GM19395 (cell line): ENCODE data around the gene GGPS1.
"Not testable (repeated sequence)": the region's sequence is repeated elsewhere in the genome, so short reads cannot be mapped to it uniquely, and the experiment has no call there.

Source experiments
- ATAC-seq: cut with Tn5 transposase; IDR thresholded peaks from one replicate; pipeline ENCODE4 v1.9.1; 2021; ENCODE audit warnings: mild to moderate bottlenecking, moderate library complexity; ENCODE audit not compliant: unreplicated experiment

Gene GGPS1

DNA sequence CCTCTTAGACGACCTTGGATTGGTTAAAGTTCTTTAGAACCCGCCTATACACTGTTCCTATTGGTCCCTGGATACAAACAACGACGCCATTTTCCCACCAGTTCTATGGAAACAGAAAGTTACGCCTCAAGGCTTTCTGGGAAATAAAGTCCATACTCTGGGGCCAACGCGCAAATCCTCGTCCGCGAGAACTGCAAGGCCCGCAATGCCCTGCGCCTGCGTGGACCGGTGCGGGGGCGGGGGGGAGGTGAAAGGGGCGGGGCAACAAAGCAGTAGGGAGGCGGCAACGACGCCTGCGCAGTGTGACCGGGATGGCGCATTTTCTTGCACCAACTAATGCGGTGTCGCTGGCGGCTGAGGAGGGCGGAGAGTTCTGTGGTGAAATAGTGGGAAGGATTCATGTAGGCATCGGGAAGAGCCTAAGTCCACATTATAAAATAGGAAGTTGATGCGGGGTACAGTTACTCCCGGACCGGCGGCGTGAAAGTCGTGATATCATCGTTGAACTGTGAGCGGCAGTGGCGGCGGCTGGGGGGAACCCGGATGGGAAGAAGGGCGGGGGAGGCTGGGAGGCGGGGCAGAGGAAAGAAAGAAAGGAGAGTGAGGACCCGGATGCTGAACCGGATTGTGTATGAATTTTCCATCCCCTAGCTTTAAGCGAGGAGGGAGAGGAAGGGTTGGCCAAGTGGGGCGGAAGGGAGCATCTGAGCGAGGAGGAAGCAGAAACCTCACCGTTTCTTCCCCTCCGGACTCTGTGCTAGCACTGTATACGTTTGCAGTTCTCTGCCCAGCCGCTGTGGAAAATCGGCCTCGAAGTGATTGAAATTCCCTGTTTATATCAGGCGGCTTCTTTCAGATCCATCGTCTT is at the start of gene GGPS1:
Gene GGPS1, plus strand, starts transcription at position 300 of the 868 bp plus-strand sequence. CDS start 6,695 bp downstream, outside the sequence.
- ATAC-seq = peak; percentile 64

DNA sequence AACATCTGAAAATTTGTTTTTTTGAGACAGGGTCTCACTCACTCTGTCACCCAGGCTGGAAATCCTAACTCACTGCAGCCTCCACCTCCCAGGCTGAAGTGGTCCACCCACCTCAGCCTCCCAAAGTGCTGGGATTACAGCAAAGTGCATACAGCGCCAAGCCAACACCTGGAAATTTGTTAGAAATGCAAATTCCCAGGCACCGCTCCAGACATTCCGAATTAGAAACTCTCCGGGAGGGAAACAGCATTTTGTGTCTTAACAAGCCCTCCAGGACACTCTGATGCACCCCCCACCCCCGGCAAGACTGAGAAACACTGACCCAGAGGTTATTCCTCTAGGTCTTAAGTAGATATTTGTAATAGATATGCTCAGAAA is 49.5 kb upstream of the GGPS1 start:
- ATAC-seq = no peak

DNA sequence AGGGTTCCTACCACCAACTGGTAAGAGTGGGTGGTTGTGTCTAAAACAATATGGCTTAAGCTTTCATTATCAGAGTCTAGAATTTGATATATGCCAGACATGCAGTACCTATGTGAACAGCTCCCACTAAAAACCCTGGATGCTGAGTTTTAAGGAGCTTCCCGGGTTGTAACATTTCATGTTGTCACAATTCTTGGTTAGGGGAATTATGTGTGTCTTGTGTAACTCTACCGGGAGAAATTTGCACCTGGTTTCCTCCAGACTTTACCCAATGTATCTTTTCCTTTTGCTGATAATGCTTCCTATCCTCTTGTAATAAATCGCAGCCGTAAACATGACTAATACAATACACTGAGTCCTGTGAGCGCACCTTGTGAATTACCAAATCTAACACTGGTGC is 48.7 kb upstream of the GGPS1 start:
- no peak for ATAC-seq

DNA sequence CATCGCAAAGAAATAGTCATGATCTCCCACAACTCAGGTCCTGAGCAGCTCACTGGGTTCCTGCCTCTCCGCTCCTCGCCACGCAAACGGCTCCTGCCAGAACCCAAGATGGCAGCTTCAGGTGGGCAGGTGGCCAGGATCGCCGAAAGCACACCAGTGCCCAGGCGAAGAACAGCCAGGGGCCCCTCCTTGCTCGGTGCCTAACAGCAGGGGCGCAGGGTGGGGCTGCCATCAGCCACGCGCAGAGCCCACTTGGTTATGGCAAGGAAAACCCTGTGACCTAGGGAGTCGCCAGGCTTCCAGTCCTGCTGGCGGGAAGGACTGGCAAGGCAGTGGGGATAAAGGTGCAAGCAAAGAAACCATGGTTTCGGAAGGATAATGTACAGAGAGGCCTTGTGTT is 47.9 kb upstream of the GGPS1 start:
- no peak for ATAC-seq

DNA sequence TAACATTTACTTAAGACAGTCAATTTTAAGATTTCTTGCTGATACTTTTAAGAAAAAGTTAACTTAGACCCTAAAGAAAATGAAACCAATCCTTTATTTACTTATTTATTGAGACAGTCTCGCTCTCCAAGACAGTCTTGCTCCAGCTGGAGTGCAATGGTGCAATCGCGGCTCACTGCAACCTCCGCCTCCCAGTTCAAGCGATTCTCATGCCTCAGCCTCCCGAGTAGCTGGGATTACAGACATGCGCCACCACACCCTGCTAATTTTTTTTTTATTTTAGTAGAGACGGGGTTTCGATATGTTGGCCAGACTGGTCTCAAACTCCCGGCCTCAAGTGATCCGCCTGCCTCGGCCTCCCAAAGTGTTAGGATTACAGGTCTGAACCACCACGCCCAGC is 44.7 kb upstream of the GGPS1 start:
- ATAC-seq = not testable (repeated sequence)

DNA sequence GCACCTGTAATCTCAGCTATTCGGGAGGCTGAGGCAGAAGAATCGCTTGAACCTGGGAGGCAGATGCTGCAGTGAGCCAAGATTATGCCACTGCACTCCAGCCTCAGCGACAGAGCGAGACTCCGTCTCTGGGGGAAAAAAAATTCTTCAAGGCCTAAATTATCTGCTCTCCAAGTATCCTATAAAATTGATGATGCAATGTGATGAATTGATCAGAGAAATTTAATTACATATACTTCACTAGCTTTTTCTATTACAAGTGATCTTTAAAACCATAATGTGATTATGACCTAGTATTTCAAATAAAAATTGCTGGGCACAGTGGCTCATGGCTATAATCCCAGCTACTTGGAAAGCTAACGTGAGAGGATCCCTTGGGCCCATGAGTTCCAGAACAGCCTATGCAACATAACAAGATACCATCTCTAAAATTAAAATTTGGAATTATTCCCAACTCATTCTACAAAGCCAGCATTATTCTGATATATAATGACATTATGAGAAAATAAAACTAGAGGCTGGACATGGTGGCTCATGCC is 44.1 kb upstream of the GGPS1 start:
- ATAC-seq = no peak

DNA sequence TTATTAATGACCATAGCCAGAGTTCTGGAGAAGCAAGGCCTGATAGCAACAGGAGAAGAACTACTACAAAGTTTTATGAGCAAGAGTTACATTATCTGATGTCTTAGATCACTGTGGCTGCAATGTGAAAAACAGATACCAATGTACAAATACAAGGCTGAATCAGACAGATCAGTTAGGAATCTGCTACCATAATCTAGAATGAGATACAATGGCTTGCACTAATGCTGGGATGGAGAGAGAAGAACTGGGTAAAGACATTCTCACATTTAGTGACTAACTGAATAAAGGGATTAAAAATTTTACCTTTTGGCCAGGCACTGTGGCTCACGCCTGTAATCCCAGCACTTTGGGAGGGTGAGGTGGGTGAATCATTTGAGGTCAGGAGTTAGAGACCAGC is 41.7 kb upstream of the GGPS1 start:
- no peak for ATAC-seq

DNA sequence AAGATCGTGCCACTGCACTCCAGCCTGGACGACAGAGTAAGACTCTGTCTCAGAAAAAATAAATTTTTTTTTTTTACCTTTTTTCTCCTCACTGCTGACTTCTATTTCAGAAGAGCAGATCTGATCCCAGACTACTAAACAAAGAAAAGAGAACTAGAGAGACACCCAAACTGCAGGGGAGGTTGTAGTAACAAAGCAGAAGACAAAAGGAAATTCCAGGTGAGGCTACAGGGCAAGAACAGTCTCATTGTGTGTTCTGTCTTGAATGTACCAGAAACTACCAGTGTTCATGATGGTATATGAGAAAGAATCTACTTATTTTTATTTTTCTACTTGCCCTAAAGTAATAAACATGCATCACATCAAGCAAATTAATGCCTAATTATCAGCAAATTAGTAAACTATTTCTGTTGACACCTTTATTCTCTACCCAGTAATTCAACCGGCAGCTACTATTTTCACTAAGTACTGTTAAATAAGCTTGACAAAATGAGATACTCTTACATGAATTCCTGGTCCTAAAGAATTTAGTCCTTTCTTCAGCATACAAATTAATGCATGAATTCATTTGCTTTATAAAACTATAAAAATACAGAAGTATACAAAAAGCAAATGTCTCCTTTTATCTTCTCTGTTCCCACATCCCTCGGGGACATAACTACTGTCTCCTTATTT is 41.0 kb upstream of the GGPS1 start:
- no peak for ATAC-seq

DNA sequence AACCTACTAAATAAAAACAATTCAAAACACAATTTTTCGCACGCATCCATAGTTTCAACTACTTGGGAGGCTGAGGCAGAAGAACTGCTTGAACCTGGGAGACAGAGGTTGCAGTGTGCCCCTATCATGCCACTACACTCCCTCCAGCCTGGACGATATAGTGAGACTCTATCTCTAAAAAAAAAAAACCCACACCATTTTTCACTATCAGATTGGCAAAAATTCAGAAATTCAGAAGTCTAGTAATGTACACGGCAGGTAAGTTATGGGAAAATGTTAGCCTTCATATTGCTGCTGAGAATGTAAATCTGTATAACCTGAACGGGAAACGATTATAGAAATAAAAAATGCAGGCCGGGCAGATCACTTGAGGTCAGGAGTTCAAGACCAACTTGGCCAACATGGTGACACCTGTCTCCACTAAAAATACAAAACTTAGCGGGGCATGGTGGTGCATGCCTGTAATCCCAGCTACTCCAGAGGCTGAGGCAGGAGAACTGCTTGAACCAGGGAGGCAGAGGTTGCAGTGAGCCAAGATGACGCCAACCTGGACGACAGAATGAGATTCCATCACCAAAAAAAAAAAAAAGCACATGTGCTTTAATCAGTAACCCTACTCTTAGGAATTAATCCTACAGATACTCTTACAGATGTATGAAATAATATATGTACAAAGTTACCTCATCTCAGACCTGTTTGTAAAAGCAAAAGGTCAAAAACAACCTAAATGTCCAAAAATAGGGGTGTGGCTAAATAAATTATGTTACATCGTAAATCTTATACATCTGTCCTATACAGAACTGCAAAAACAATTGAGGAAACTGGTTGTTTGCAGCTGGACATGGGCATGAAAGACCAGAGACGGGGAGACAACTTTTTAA is 38.3 kb upstream of the GGPS1 start:
- ATAC-seq = no peak

DNA sequence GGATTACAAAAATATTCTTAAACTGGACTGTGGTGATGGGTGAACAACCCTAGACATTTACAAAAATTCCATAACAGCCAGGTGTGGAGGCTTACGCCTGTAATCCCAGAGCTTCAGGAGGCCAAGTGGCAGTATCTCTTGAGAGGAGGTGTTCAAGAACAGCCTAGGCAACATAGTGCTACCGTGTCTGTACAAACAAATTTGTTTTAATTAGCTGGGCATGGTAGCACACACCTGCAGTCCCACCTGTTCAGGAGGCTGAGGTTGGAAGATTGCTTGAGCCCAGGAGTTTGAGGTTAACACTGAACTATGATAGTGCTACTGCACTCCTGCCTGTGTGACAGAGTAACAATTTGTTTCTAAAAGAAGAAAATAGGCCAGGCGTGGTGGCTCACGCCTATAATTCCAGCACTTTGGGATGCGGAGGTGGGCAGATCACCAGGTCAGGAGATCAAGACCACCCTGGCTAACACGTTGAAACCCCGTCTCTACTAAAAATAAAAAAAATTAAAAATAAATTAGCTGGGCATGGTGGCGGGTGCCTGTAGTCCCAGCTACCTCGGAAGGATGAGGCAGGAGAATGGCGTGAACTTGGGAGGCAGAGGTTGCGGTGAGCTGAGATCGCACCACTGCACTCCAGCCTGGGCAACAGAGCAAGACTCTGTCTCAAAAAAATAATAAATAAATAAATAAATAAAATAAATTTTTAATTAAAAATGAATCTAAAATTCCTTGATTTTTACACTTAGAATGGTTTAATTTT is 37.4 kb upstream of the GGPS1 start:
- no peak for ATAC-seq

DNA sequence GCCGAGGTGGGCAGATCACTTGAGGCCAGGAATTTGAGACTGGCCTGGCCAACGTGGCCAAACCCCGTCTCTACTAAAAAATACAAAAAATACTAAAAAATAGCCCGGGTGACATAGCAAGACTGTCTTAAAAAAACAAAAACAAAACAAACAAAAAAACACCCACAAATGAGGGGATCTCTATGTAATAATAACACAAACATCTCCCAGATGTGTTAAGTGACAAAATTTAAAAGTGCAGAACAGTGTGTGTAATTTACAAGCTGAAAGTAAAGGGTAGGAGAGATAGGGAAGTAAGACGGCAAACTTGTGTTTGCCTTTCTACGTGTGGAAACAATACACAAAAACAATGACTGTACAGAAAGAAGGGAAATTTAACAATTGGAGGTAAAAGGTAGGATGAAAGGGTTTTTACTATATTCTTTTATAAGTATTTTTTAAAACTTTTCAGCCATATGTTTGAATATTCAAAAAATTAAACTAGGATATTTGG is 36.7 kb upstream of the GGPS1 start:
- ATAC-seq = no peak

DNA sequence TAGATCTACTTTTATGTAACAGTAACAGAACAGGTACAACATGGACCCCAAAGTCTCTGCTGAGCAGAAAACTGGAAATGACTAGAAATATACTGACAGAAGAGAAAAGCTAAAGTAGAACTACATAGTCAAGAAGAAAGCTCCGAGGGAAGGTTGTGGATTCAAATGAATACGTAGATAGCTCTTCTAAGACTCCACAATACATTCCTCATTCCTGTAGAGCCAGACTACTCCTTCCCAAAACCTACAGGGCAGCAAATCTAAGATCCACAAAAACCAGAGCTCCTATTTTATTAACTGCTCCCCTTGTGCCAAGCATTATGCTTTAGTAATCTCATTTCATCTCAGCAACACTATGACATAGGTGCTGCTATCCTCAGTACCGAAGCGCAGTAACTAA is 35.6 kb upstream of the GGPS1 start:
- ATAC-seq = no peak

DNA sequence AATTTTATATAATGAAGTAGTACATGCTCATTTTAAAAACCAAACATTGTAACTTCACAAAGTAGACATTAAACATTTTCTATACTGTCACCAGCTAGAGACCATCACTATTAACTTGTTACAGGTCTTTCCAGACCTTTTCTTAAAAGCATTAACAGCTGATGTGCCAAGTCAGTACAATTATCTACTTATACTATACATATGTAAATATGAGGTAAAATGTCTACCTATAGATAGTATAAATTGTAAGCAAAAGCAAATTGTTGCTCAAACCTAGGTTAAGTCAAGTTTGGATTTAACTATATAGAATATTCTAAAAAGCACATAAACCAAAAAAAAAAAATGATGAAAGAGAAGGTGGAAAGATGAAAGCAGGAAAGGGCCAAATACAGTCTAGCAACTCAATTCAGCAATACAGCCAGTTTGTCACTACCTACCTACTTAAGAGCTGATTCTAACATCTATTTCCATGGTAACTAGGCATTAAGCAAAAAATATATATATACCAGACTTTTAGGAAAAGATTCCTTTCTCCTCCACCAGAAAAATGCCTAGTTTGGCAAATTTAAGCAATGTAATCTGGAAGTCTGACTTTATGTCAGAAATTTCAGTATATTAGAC is 34.9 kb upstream of the GGPS1 start:
- ATAC-seq = no peak

DNA sequence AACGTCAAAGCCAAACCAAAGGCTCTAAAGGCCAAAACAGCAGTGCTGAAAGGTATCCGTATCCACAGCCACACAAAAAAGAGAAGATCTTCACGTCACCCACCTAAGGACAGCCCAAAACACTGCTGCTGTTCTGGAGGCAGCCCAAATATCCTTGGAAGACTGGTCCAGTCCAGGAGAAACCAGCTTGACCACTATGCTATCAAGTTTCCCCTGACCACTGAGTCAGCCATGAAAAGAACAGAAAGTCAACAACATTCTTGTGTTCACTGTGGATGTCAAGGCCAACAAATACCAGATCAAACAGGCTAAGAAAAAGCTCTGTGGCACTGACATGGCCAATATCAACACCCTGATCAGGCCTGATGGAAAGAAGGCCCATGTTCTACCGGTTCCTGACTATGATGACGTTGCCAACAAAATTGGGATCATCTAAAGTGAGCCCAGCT is 32.4 kb upstream of the GGPS1 start:
- ATAC-seq = no peak

DNA sequence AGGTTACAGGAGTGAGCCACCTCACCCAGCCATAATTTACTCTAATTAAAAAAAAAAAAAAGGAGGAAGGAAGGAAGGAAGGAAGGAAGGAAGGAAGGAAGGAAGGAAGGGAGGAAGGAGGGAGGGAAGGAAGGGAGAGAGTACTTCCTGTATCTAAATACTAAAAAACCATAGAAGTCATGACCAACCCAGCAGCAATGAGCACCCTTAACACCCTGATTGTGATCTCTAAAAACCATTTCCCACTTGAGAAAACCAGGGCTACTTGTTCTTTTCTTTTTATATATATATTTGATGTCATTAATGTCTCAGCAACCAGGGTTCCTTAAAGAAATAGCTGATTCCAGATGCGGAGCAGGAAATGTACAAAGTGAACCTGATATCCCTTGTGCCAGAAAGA is 31.6 kb upstream of the GGPS1 start:
- ATAC-seq = no peak

DNA sequence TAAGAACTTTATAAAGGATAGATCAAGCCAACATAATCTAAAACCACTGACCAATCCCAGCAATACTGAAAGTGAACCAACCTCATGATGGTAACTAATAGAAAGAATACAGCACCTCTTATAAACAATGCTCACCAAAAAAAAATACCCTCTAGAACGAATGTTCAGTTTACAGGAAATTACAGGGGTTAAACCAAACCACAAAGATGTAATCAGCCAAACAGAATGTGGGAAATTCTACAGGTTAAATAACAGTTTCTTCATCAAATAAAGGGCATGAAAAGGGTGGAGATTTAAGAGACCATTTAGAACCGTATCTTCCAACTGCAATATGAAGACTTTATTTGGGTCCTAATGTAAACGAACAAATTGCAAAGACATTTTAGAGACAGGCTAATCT is 30.8 kb upstream of the GGPS1 start:
- ATAC-seq = no peak

DNA sequence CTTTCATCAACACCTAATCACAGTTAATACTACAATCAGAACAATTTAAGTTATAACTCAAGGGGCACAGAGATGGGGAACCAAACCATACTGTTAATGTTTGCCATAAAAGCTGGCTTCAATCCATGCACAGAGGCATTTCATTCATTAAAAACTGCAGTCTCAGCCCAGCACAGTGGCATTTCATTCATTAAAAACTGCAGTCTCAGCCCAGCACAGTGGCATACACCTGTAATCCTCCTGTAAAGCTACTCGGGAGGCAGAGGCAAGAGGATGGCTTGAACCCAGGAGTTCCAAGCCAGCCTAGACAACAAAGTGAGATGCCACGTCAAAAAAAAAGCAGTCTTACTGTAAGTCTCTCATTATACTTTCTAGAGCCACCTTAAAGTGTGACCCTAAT is 29.6 kb upstream of the GGPS1 start:
- no peak for ATAC-seq

DNA sequence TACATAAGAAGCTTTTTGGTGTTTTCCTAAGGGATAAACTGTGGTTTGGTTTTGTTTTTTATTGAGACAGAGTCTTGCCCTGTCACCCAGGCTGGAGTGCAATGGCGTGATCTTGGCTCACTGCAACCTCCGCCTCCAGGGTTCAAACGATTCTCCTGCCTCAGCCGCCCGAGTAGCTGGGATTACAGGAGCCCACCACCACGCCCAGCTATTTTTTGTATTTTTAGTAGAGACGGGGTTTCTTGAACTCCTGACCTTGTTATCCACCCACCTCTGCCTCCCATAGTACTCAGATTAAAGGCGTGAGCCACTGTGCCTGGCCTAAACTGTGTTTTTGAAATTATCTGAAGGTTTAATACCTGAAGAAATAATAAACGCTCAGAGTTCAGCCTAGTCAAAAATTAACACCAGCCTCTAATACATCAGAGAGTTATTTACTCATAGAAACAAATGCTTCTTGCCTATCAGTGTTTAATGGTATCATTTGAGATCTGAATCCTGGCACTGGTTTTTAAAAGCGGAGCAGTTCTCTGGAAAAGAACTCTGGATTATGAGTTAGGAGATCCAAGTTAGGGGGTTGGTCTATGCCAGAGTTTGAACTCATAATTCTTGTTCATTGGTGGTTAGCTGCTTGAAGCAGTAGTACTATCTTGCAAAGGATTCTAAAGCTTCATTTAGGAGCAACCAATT is 29.1 kb upstream of the GGPS1 start:
- no peak for ATAC-seq

DNA sequence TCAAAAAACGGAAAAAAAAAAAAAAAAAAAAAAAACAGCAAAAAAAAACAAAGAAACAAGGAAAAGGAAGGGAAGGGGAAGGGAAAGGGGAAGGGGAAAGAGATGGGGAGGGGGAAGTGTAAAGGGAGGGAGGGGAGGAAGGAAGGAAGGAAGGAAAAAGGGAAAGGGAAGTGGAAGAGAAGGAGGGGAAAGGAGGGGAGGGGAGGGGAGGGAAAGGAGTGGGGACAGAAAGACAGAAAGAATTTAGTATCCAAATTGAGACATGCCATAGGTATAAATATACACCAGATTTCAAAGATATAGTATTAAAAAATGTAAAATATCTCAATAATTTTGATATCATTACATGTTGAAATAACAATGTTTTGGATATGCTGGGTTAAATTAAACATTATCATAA is 26.2 kb upstream of the GGPS1 start:
- no peak for ATAC-seq
